ENCODE results near the gene ADAMTSL1.

The ADAMTSL1 gene

DNA sequence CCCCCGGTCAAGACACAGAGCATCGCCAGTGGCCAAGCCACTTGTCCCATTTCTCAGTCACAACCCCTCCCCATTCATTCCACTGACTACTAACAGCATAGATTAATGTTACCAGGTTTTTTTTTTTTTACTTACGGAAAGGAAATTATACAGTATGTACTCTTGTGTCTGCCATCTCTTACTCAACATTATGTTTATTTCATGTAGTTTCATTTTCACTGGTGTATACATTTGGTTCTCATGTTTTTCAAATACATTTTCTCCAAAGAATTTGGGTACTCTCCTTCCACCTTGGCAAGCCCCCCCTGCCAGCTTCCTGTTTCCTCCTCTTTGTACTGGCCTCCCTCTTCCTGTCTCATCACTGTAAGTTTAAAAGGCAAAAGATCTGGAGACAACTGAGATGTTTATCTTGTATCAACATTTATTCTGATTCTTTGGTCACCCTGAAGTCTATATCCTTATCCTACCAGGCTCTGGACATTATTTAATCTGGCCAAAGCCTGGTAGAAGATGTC lies 351.8 kb downstream of the ADAMTSL1 start:
- DNase-seq: no peak

DNA sequence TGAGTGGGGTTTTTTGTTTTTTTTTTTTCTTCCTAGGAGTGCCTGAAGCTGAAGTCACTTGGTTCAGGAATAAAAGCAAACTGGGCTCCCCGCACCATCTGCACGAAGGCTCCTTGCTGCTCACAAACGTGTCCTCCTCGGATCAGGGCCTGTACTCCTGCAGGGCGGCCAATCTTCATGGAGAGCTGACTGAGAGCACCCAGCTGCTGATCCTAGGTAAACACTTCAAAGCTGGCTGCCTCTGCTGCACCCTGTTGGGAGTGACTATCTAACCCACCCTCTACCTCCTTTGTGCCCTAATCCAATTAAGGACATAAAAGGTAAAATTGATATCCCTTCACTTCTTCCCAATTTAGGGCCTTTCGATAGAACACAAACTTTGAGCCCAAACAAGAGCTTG lies 352.3 kb downstream of the ADAMTSL1 start:
- no peak for DNase-seq

DNA sequence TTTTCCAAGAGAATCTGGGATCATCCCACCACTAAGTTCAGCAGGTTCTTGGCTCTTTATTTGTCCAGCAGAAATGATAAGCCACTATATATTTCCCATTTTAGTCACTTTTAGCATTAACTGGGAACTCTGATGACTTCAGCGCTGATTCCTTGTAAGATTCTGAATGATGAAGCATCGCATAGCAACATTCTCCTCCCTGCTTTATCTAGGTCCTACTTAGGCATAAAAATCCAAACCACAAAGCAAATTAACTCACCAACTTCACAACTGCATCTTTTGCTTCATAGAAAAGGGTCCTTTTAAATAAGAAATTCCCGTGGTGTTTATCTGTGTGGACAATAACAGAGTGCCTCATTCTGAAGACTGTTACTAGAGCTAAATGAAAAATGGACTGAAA lies 355.1 kb downstream of the ADAMTSL1 start:
- no peak for DNase-seq

DNA sequence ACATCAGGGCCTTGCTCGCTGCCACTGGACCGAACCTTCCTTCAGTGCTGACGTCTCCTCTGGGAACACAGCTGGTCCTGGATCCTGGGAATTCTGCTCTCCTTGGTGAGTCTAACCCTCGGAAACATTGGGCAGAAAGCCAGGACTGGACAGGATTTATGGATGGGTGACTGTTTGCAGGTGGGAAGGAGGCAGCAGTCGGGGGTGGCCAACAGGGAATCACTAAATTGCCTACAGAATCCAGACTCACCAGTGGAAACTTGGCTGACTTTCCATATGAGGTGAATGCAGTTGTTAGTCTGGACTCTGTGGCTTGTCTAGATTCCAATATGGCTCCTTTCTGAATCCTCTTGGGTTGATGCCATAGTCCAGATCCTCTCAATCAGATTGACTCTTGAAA lies 355.9 kb downstream of the ADAMTSL1 start:
- DNase-seq: no peak

DNA sequence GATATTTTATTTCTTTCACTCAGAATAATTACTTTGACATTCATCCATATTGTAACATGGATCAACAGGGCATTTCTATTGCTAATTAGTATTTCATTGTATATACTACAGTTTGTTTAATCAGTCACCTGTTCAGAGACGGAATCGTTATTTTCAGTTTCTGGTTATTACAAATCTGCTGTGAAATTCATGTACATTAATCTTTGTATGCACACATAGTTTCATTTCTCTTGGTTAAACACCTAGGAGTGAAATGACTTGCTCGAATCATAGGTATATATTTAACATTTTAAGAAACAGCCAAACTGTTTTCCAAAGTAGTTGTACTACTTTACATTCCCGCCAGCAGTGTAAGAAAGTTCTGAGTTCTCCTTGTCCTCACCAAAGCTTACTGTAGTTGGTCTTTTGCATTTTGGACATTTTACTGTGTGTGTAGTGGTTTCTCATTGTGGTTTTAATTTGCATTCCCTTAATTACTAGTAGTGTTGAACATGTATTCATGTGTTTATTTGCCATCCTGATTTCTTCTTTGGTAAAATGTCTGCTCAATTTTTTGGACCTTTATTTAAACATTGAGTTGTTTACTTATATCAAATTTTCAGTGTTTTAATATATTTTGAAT lies 360.9 kb downstream of the ADAMTSL1 start:
- DNase-seq: no peak

DNA sequence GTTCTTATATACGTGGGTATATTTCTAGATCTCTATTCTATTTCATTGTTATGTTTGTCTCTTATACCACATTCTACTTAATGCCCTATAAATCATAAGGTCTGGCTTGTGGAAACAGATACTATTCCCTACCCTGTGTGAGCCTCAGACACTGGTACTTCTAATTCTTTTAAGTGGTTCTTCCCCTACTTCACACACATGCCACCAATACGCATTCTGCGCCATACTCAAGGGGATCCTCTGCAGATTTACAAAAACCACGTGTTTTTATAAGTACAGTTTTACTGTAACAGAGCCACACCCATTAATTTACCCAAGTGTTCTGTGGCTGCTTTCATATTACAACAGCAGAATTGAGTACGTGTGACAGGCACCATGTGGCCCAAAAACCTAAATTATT lies 363.4 kb downstream of the ADAMTSL1 start:
- no peak for DNase-seq

DNA sequence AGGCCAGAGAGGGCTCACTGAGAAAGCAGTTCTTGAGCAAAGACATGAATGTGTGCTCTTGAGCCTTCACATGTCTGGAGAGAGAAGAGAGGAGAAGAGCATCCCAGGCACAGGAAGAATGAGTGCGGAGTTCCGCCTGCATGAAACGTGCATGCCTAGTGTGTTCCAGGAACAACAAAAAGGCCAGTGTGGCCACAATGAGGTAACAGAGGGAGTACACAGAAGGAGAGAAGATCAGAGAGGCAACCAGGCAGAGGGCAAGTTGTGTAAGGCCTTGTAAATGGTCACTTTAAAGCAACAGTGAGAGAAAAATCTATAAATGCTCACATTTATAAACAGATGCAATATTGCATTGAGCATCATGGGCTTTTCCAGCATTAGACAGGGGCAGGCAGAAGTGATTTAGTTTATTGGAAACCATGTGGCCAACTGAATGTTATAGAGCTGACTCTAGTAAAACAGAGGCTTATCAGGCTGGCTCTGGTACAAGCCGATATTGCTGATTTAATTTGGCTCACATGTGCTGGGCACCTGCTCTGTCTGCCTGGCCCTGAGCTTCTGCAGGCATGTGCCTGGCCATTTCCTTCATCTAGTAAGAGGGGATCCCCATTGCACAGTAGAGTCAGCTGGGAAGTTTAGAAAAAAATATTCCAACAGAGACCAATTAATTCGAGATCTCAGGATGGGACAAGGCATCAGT lies 373.8 kb downstream of the ADAMTSL1 start:
- no peak for DNase-seq

DNA sequence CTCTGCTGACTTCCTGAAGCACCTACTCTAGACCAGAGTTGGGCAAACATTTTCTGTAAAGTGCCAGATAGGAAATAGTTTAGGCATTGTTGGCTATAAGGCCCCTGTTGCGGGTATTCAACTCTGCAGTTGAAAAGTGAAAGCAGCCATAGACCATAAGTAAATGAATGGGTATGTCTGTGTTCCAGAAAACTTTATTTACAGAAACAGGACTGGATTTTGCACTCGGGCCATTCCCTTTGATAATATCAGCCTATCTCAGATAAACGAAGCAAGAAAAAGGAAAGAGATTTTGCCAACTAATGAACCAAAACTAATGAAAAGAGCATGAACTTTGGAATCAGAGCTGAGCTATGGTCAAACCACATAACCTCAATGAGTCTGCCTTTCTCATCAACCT lies 374.7 kb downstream of the ADAMTSL1 start:
- no peak for DNase-seq

DNA sequence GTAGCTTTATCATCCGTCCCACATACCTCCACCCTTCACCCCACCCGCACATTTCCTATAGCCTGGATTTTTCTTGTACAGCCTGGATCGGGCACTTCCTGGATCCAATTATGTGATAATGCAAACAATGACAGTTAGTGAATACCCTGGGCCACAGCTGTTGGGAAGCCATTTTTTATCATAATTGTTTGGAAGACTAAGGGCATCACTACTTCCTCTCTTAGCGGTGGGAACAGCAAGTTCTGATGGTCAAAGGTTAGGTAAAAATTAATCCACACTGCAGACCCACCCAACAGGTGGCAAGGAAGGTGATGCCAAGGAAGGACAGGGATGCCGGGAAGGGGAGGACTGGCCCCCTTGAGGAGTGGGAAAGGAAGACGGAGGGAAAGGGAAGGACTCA lies 375.3 kb downstream of the ADAMTSL1 start:
- DNase-seq: no peak

DNA sequence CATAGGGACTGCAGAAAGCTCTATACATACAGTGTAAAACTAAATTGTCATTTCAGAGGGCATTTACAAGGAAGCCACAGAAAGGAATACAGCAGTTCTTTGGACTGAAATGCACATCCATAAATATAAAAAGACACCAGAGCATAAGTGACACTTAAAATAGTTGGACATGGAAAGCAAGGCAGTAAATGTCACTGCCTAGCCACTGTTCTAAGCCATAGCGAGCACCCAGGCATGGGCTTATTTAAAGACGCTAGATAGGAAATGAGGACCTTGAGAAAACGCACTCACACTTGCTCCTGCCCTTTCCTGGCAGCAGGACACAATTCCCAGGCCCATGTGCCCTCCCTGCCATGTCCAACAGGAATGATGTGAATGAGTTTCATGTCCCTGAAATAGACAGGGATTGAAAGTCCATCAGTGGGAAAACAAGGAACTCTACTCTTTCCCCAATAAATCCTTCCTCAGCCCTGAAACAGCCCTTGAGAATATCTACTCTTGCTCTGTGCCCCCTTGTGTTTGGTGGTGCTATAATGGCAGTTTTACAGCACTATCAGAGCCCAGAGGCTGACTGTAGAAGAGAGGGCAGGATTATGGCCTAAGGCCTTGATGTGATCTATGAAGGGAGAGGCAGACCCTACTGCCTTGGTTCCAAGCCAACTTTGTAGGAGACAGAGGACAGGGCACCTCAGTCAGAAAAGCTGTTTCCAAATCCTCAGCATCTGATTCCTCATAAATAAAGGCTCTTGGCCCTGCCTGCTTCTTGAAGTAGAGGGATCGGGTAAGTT lies 376.1 kb downstream of the ADAMTSL1 start:
- DNase-seq: no peak

DNA sequence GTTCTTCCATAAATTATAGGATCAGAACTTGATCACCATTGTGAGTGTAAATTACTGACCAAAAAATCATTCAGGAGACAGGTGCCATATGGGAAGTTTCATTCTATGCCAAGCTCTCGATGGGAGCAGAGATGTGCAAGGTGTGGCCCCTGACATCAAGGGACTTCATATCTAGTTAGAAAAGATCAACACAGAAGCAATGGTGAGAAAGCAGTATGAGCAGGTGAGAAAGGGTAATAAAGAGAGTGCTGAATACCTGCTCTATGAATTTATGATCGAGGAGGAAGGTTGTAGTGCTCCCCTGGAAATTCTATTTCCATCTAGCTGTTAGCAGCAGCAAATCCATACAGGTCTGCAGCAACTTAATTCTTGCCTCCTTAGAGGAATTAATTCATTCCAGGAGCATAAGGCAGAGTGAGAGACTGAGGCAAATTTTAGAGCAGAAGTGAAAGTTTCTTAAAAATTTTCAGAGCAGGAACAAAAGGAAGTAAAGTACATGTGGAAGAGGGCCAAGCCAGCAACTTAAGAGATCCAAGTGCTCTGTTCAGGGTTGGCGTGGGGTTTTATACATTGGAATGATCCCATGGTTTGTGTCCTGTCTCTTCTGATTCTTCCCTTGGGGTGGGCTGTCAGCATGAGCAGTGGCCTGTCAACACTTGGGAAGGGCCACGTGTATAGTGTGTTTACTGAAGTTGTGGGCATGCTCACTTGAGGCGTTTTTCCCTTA lies 377.3 kb downstream of the ADAMTSL1 start:
- no peak for DNase-seq

DNA sequence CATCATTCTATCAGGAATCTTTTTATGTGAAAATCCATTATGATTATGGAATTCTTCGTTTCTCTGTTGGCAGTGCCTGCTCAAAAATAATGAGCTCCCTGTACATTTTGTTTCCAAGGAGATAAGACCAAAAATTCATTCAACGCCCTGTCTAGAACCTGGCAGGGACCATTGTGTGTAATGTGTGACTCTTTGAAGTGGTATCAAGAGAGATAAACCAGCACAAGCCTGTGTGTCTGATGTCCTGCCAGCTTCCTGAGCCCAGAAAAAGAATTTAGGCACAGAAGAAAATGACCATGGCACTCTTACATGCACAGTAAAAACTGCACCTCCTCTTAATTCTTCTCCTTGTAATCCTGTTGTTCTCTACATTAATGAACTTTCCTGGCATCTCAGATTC lies 381.7 kb downstream of the ADAMTSL1 start:
- no peak for DNase-seq

DNA sequence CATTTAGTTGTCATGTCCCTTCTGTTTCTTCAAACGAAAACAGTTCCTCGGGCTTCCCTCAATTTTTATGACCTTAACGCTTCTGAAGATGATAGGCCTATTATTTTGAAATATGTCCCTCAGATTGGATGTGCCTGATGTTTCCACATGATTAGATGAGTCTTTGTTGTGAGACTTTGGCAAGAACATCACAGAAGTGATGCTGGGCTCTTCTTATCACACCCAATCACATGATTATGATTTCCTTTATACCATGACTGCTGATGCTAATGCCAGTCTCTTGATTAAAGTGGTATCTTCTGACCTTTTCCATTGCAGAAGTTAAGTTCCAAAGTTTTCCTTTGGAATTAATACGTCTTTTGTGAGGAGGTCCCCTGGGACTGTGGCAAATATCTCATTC lies 383.4 kb downstream of the ADAMTSL1 start:
- DNase-seq: no peak

DNA sequence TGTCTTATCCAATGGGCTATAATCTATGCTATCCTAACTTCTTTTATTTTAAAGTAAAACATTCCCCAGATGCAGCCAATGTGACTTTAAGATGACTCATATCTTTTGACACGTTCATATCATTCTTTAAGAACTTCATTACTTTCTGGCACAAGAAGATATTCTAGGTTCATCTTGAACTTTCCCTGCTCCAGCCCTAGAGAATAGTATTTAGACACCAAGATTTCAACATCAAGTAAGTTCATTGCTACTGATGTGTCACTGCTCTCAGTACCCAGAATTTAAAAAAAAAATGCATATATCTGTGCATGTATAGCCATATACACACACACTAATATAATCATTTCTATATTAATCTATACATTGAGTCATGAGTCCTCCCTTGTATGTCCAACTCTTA lies 383.8 kb downstream of the ADAMTSL1 start:
- DNase-seq: no peak

DNA sequence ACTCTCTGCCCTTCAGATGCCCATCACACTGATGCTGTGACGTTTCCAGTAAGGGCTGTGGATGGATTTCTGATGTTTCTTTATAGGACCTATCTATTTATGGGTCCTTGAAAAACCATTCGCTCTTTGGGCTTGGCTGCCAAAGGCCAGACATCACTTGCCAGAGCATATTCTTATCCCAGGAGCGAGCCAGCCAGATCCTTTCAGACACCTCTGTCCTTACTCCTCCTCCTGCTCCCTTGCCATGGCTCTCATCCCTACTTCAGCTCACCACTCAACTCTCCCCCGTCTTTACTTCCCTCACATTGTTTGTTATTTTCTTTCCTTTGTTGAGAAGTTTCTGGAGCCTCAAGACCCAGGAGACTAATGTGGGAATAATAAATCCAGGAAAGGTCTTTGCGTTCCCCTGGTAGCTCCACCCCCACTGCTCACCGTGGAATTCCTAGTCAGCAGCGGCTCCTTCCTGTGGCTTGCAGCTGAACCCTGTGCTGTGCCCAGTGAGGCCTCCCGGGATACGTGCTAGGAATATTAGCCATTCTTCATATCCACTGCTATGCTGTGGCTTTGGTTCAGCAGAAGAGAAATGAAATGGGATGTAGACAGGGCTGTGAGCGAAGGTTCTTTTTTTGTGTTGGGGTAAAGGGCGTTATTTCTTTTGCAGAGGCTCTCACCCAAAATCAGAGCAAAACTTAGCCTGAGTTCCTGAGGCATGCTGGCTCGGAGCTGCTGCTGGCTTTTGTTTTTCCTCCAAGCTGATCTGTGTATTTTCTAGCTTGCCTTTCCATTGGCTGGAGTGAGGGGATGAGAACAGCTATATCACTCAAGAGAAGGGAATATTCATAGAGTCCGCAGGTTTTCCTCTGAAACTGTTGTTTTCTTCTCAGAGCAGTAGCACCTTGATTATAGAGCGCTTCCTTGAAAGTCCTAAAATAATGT lies 387.9 kb downstream of the ADAMTSL1 start:
- DNase-seq: no peak

DNA sequence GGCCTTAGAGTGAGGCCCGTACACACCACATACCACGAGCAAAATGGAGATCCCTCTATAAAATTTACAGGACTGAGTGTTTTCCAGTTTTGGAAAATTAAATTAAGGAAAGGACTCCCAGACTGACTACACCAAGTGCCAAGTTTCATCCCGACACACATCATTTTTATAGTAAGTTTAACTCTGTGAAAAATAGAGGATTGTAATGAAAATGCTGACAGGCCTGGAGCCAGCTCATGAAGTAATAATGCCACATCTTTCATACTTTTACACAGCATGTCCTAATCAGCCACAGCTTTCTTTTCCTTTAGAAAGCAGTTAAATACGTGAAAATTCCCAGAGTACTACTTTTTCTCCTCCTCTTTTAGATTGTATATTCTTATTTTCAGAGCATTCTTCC lies 389.8 kb downstream of the ADAMTSL1 start:
- DNase-seq: no peak

DNA sequence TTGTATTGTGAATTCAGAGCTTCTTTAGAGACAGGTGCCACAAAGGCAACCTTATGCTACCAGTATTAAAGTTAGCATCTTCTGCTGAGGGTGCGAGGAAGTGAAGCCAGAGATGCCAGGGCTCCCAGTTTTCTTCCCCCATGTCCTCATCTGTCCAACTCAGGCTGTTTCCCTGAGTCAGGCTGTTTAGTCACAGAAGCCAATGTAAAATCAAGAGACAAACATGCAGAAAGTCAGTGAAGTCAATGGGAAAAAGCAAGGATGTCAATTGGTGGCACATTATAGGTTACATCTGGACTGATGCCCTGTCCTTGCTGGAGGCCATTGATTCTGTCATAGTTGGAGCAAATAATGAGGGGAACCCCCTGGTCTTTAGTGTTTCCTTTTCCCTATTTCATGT lies 390.6 kb downstream of the ADAMTSL1 start:
- no peak for DNase-seq

DNA sequence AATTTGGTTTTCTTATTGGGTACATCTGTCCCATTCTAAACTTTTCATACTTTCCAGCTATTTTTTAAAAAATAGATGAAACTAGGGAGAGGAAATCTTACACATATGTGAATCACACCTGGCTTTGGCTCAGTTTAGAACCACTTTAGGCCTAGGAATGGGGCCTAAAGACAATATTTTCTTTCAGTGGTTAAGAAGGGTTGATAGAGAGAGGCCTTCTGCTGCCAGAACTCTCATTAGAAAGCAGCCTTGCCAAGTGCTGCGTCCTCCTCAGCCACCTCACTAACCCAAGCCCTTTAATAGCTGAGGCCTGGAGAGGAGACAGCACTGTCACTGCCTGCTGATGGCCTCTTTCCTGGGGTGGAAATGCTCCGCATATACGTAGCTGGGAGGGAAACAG lies 391.6 kb downstream of the ADAMTSL1 start:
- DNase-seq: no peak

DNA sequence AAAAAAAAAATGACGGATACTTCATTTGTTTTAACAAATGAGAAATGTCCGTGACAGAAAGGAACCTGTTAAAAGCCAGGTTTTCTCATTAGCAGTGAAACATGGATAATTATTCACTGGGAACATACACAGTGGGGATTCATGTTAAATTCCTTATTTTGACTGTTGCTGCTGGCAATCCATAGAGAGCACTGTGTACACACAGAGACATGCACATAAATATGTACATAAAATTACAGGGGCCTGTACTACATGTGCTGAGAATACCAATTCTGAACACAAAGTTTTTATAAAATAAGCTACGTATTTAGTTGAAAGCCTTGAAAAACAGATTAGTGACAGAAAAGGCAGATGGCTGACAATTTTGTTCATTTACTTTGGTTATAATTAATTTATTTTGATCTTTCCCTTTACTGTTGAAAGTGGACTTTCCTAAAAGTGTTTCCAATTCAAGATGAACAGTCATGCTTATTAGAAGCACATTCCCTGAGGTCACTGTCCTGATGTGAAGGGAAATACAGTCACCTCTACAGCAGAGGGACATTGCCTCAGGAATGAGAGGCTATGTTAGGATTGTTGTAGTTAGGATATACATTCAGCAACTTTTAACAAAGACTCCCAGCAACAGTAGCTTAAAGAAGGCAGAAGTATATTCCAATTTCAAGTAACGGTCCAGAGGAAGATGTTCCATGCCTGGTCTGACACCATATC lies 392.3 kb downstream of the ADAMTSL1 start:
- no peak for DNase-seq

DNA sequence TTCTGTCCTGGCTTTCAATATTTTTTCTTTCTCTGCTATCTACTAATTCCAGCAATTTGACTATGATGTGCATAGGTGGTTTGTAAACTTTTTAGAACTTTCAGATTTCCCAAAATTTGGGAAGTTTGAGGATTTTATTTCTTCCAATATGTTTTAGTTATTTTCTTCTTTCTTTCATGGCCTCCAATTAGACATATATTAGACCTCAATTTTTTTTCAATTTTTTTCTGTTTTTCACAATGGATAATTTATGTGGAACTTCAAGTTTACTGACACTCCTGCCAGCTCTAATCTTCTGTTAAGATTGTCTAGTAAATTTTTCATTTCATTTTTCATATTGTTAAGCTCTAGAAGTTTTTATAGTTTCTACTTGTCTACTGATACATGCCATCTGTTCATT lies 395.8 kb downstream of the ADAMTSL1 start:
- DNase-seq: no peak

DNA sequence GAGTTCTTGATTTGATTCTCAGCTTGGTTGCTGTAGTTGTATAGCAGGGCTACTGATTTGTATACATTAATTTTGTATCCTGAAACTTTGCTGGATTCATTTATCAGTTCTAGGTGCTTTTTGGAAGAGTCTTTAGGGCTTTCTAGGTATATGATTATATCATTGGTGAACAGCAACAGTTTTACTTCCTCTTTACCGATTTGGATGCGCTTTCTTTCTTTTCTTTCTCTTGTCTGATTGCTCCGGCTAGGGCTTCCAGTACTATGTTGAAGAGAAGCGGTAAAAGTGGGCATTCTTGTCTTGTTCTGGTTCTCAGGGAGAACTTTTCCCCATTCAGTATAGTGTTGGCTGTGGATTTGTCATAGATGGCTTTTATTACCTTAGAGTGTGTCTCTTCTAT lies 400.1 kb downstream of the ADAMTSL1 start:
- DNase-seq: no peak
